HepG2 (cell line): ENCODE results near the gene THAP3. TPM values are rescaled to one million over a fixed set of nuclear protein-coding genes. Genes with fewer than 3 reads are reported as not detected.

ENCODE experiments used
- CBX1 ChIP-seq: IDR thresholded peaks from one replicate; pipeline ENCODE4 v1.6.1; 2016; ENCODE audit warnings: antibody characterized with exemption, low read depth
- CBX5 ChIP-seq: sonication (generic); formaldehyde crosslinking; IDR thresholded peaks from 2 replicates; pipeline ENCODE4 v1.4.0; 2020; ENCODE audit warnings: missing genetic modification reagents, borderline replicate concordance
- KLF11 ChIP-seq: IDR thresholded peaks from 2 replicates; pipeline ENCODE4 v1.6.1; 2016; ENCODE audit warnings: missing compliant biosample characterization
- KLF12 ChIP-seq: sonication (generic); formaldehyde crosslinking; IDR thresholded peaks from 2 replicates; pipeline ENCODE4 v1.4.0; 2020; ENCODE audit warnings: missing genetic modification reagents, borderline replicate concordance
- KLF13 ChIP-seq: sonication (generic); formaldehyde crosslinking; IDR thresholded peaks from 2 replicates; pipeline ENCODE4 v1.4.0; 2020; ENCODE audit warnings: mild to moderate bottlenecking, missing genetic modification reagents
- LRRFIP1 ChIP-seq: sonication (generic); formaldehyde crosslinking; conservative IDR thresholded peaks from 2 replicates; pipeline ENCODE4 v1.4.0; 2020; ENCODE audit warnings: missing genetic modification reagents
- SMAD9 ChIP-seq: sonication (generic); formaldehyde crosslinking; IDR thresholded peaks from 2 replicates; pipeline ENCODE4 v1.5.1; 2020; ENCODE audit warnings: mild to moderate bottlenecking, missing genetic modification reagents
- TEAD2 ChIP-seq: sonication (generic); formaldehyde crosslinking; IDR thresholded peaks from 2 replicates; pipeline ENCODE4 v1.9.0; 2021; ENCODE audit warnings: missing genetic modification reagents
- TEF ChIP-seq: sonication (generic); formaldehyde crosslinking; IDR thresholded peaks from 2 replicates; pipeline ENCODE4 v1.5.0; 2020; ENCODE audit warnings: missing genetic modification reagents
- TFE3 ChIP-seq: IDR thresholded peaks from 2 replicates; pipeline ENCODE4 v1.6.1; 2016
- TMF1 ChIP-seq: sonication (generic); formaldehyde crosslinking; IDR thresholded peaks from 2 replicates; pipeline ENCODE4 v1.8.1; 2022; ENCODE audit warnings: low read depth, missing genetic modification reagents
- ZBED4 ChIP-seq: sonication (generic); formaldehyde crosslinking; IDR thresholded peaks from 2 replicates; pipeline ENCODE4 v1.4.0; 2020; ENCODE audit warnings: missing genetic modification reagents, borderline replicate concordance
- ZNF160 ChIP-seq: sonication (generic); formaldehyde crosslinking; IDR thresholded peaks from 2 replicates; pipeline ENCODE4 v1.8.0; 2022; ENCODE audit warnings: mild to moderate bottlenecking, inconsistent platforms, missing genetic modification reagents
- ZNF17 ChIP-seq: sonication (generic); formaldehyde crosslinking; IDR thresholded peaks from 2 replicates; pipeline ENCODE4 v1.5.0; 2020; ENCODE audit warnings: mild to moderate bottlenecking, missing genetic modification reagents
- ZNF30 ChIP-seq: sonication (generic); formaldehyde crosslinking; IDR thresholded peaks from 2 replicates; pipeline ENCODE4 v1.5.0; 2020; ENCODE audit warnings: mild to moderate bottlenecking, missing genetic modification reagents
- ZNF331 ChIP-seq: sonication (generic); formaldehyde crosslinking; IDR thresholded peaks from 2 replicates; pipeline ENCODE4 v1.4.0; 2020; ENCODE audit warnings: missing genetic modification reagents
- ZNF547 ChIP-seq: sonication (generic); formaldehyde crosslinking; IDR thresholded peaks from 2 replicates; pipeline ENCODE4 v1.5.1; 2020; ENCODE audit warnings: mild to moderate bottlenecking, missing genetic modification reagents
- ZNF550 ChIP-seq: sonication (generic); formaldehyde crosslinking; IDR thresholded peaks from 2 replicates; pipeline ENCODE4 v1.4.0; 2020; ENCODE audit warnings: mild to moderate bottlenecking, missing genetic modification reagents, borderline replicate concordance
- ZNF615 ChIP-seq: sonication (generic); formaldehyde crosslinking; IDR thresholded peaks from 2 replicates; pipeline ENCODE4 v1.5.0; 2020; ENCODE audit warnings: mild to moderate bottlenecking, missing genetic modification reagents, borderline replicate concordance
- ZNF691 ChIP-seq: sonication (generic); formaldehyde crosslinking; IDR thresholded peaks from 2 replicates; pipeline ENCODE4 v1.4.0; 2020; ENCODE audit warnings: missing genetic modification reagents, low read depth, mild to moderate bottlenecking, borderline replicate concordance
- polyA plus RNA-seq, 8 experiments: library from polyadenylated mRNA; depleted of rRNA in 3 of 8; stranded (reverse) in 7 of 8; unstranded in 1 of 8; fragments of >200 nt; fragmentation: Illumina TruSeq in 4 of 8; extraction: Trizol in 4 of 8; gene quantifications; 2 replicates each; pipeline versions ENCODE4 v1.2.1 to v1.2.3, GENCODE V29; 2011 to 2016; ENCODE audit warnings: low read depth in 4 of 8, missing spikeins in 1 of 8, mixed read lengths in 1 of 8; ENCODE audit not compliant: insufficient read depth in 1 of 8
- total RNA-seq, 5 experiments: library from RNA; depleted of rRNA; stranded (reverse); fragments of >200 nt; fragmentation: Illumina TruSeq; extraction: Trizol; gene quantifications; 2 replicates each; pipeline ENCODE4 v1.2.3, GENCODE V29; 2016; ENCODE audit warnings: low read depth in 1 of 5

THAP3 gene
- total and polyA plus RNA-seq, 2 of the 13 experiments (the other 11 are each of a cell fraction or from before 2014, with no cell fraction given), result 10.3 to 14.9 TPM

GRCh38 chr1:6601923-6602668 is 22.6 kb upstream of the THAP3 start (continued):
- TF ChIP-seq ZNF17 (CRISPR knock-in tag) (no peak), ZNF547 (CRISPR knock-in tag) (no peak; the same call in 1 of the 2 replicates), TFE3 (no peak; the same call in 1 of the 2 replicates), LRRFIP1 (CRISPR knock-in tag) (no peak), SMAD9 (0 out of 2 replicates have a peak, but pooled peaks have one; percentile 61), CBX1 (no peak), TMF1 (CRISPR knock-in tag) (0 out of 2 replicates have a peak, but pooled peaks have one; percentile 50), ZNF691 (0 out of 2 replicates have a peak, but pooled peaks have one; percentile 32), TEAD2 (peak; percentile 51), ZNF550 (CRISPR knock-in tag) (0 out of 2 replicates have a peak, but pooled peaks have one; percentile 79), KLF12 (CRISPR knock-in tag) (peak; percentile 9), KLF13 (CRISPR knock-in tag) (0 out of 2 replicates have a peak, but pooled peaks have one; percentile 30), CBX5 (CRISPR knock-in tag) (no peak), ZNF615 (CRISPR knock-in tag) (no peak), TEF (no peak; the same call in 1 of the 2 replicates), ZNF30 (CRISPR knock-in tag) (no peak), ZNF160 (CRISPR knock-in tag) (no peak), ZNF331 (CRISPR knock-in tag) (no peak), KLF11 (CRISPR knock-in tag) (no peak), ZBED4 (CRISPR knock-in tag) (no peak; the same call in 1 of the 2 replicates)
